Measurements from ENCODE around the gene AP1B1. TPM values are rescaled to one million over a fixed set of nuclear protein-coding genes. Genes with fewer than 3 reads are reported as not detected.
A peak's percentile ranks its signal among the peaks of the same experiment; 100 is the strongest.

Gene AP1B1
- total RNA-seq, 1 donor from 2014 or later: 70.3 TPM

GRCh38 chr22:29385151-29385704 lies 3.1 kb downstream of the AP1B1 start:
- no peak for ATAC-seq
- Histone ChIP-seq H3K9me3 (no peaks in the 10 kb centered on the region), H3K27me3 (ENCODE audit: low read depth) (no peaks in the 10 kb centered on the region), H3K4me3 (no peak overlapping the region), H3K36me3 (peaks cover 15% of the 10 kb centered on the region), H3K27ac (peak overlapping the region; percentile 11), H3K4me1 (peaks cover 71% of the 10 kb centered on the region)
- no peak for DNase-seq
- intact Hi-C loops (cut with DNase I): no loop called here
- no peak for TF ChIP-seq CTCF (IDR thresholded peaks at IDR 0.05)

GRCh38 chr22:29383740-29384139 lies 4.6 kb downstream of the AP1B1 start:
- ATAC-seq (no peak), DNase-seq (no peak)
- Histone ChIP-seq H3K27ac (peak overlapping the region; percentile 10), H3K27me3 (ENCODE audit: low read depth) (no peaks in the 10 kb centered on the region), H3K36me3 (peaks cover 15% of the 10 kb centered on the region), H3K4me3 (no peak overlapping the region), H3K9me3 (no peaks in the 10 kb centered on the region), H3K4me1 (peaks cover 65% of the 10 kb centered on the region)
- intact Hi-C loops (cut with DNase I): no loop called here
- TF ChIP-seq CTCF (IDR thresholded peaks at IDR 0.05): no peak

GRCh38 chr22:29382580-29383302 lies 5.6 kb downstream of the AP1B1 start:
- TF ChIP-seq CTCF (IDR thresholded peaks at IDR 0.05): no peak
- H3K4me3 ChIP-seq: no peak overlapping the region
- peak in 1 of 2 donors; percentile 41 for ATAC-seq
- H3K27ac ChIP-seq: peak overlapping the region; percentile 10
- intact Hi-C loops (cut with DNase I): no loop called here
- peaks cover 21% of the 10 kb centered on the region for H3K36me3 ChIP-seq
- DNase-seq: no peak
- peaks cover 64% of the 10 kb centered on the region for H3K4me1 ChIP-seq
- H3K9me3 ChIP-seq: no peaks in the 10 kb centered on the region
- H3K27me3 ChIP-seq (ENCODE audit: low read depth): no peaks in the 10 kb centered on the region

- Histone ChIP-seq H3K36me3 (peaks cover 40% of the 10 kb centered on the region), H3K9me3 (no peaks in the 10 kb centered on the region), H3K4me1 (peaks cover 46% of the 10 kb centered on the region), H3K27me3 (ENCODE audit: low read depth) (no peaks in the 10 kb centered on the region), H3K27ac (no peak overlapping the region), H3K4me3 (no peak overlapping the region)
- no peak for DNase-seq
- no peak for ATAC-seq
- TF ChIP-seq CTCF (IDR thresholded peaks at IDR 0.05): no peak
- intact Hi-C loops (cut with DNase I): no loop called here
Measured at GRCh38 chr22:29380856-29381255, 7.5 kb downstream of the AP1B1 start.

- H3K9me3 ChIP-seq: no peaks in the 10 kb centered on the region
- H3K27me3 ChIP-seq (ENCODE audit: low read depth): no peaks in the 10 kb centered on the region
- H3K27ac ChIP-seq: no peak overlapping the region
- H3K36me3 ChIP-seq: peaks cover 39% of the 10 kb centered on the region
- no peak for TF ChIP-seq CTCF (IDR thresholded peaks at IDR 0.05)
- intact Hi-C loops (cut with DNase I): no loop called here
- no peak for ATAC-seq
- no peak overlapping the region for H3K4me3 ChIP-seq
- DNase-seq: no peak
- peaks cover 39% of the 10 kb centered on the region for H3K4me1 ChIP-seq
Measured at GRCh38 chr22:29380032-29380781, 8.2 kb downstream of the AP1B1 start.

Measured in lower lobe of right lung (tissue), 2 donors.